H1 (cell line): ENCODE results near the gene PRKCH. TPM values are rescaled to one million over a fixed set of nuclear protein-coding genes. Genes with fewer than 3 reads are reported as not detected.
A peak's percentile ranks its signal among the peaks of the same experiment; 100 is the strongest.

Experiments used
- CTCF ChIA-PET: fragments of 300-600 bp; sonication (Branson Sonifier 250); formaldehyde crosslinking; loops from one replicate; lab custom pipeline; 2021; ENCODE audit not compliant: partially characterized antibody; lab: Charles Lee
- POLR2A ChIA-PET: fragments of 300-600 bp; sonication (Branson Sonifier 250); formaldehyde crosslinking; loops from one replicate; lab custom pipeline; 2021; ENCODE audit warnings: inconsistent platforms; ENCODE audit not compliant: partially characterized antibody; lab: Charles Lee
- DNase-seq, 2 experiments: peaks; one replicate each; pipeline versions ENCODE4 v3.0.0 to v3.0.0-alpha.2; 2010 to 2022; ENCODE audit warnings: low spot score in 2 of 2, low read depth in 1 of 2, mixed read lengths in 1 of 2
- FAIRE-seq: peaks from 2 replicates; lab custom pipeline; 2011; peaks lifted over from hg19 to GRCh38; lab: Jason Lieb, UNC
- H2AFZ ChIP-seq: 2 replicates; pipeline ENCODE4 v1.8.1; 2012; ENCODE audit warnings: low read length, inconsistent platforms
- H2AK5ac ChIP-seq: 2 replicates; pipeline ENCODE4 v1.6.1; 2013; ENCODE audit warnings: low read depth, low read length
- H2BK120ac ChIP-seq: replicated peaks from 2 replicates; pipeline ENCODE3; 2013; ENCODE audit warnings: low read depth, low read length, inconsistent platforms
- H2BK12ac ChIP-seq: 2 replicates; pipeline ENCODE4 v1.6.1; 2013; ENCODE audit warnings: low read depth, low read length
- H2BK15ac ChIP-seq: 2 replicates; pipeline ENCODE4 v1.6.1; 2013; ENCODE audit warnings: low read length
- H2BK20ac ChIP-seq: 2 replicates; pipeline ENCODE4 v1.6.1; 2013; ENCODE audit warnings: low read length
- H2BK5ac ChIP-seq: 2 replicates; pipeline ENCODE4 v1.6.1; 2013; ENCODE audit warnings: low read depth, low read length
- H3K14ac ChIP-seq: 2 replicates; pipeline ENCODE4 v1.6.1; 2013; ENCODE audit warnings: inconsistent platforms; ENCODE audit not compliant: insufficient read length
- H3K18ac ChIP-seq: 2 replicates; pipeline ENCODE4 v1.6.1; 2013; ENCODE audit warnings: low read length; ENCODE audit errors: extremely low read depth
- H3K23ac ChIP-seq: 2 replicates; pipeline ENCODE4 v1.6.1; 2013; ENCODE audit warnings: inconsistent platforms; ENCODE audit not compliant: insufficient read length
- H3K23me2 ChIP-seq: 2 replicates; pipeline ENCODE4 v1.6.1; 2013; ENCODE audit warnings: low read depth, low read length
- H3K27ac ChIP-seq: 2 replicates; pipeline ENCODE4 v1.6.1; 2011; ENCODE audit warnings: low read depth, low read length, inconsistent platforms
- H3K27me3 ChIP-seq, 4 experiments: replicated peaks in 1 of 4; 1 replicate in 1 of 4; 2 replicates in 3 of 4; pipeline versions ENCODE4 v1.6.1 to v1.8.1; 2011 to 2013; ENCODE audit warnings: low read length in 3 of 4, mild to moderate bottlenecking in 3 of 4, inconsistent platforms in 2 of 4, mixed read lengths in 2 of 4, moderate library complexity in 1 of 4; ENCODE audit not compliant: control insufficient read depth in 3 of 4, insufficient read depth in 3 of 4; ENCODE audit errors: extremely low read depth in 1 of 4
- H3K36me3 ChIP-seq, 4 experiments: 2 replicates each; pipeline versions ENCODE4 v1.6.1 to v1.8.1; 2011 to 2013; ENCODE audit warnings: mild to moderate bottlenecking in 4 of 4, low read length in 3 of 4, moderate library complexity in 2 of 4, control low read depth in 1 of 4, inconsistent platforms in 1 of 4; ENCODE audit not compliant: insufficient read depth in 4 of 4, control insufficient read depth in 2 of 4
- H3K4ac ChIP-seq: replicated peaks from 2 replicates; pipeline ENCODE3; 2013; ENCODE audit warnings: low read length, low read depth, mixed read lengths, inconsistent platforms; ENCODE audit not compliant: insufficient read length
- H3K4me1 ChIP-seq, 4 experiments: replicated peaks in 1 of 4; 1 replicate in 1 of 4; 2 replicates in 3 of 4; pipeline versions ENCODE4 v1.6.1 to v1.8.1; 2011 to 2013; ENCODE audit warnings: low read length in 3 of 4, inconsistent platforms in 2 of 4, mixed read lengths in 1 of 4; ENCODE audit not compliant: insufficient read depth in 4 of 4, control insufficient read depth in 3 of 4
- H3K4me2 ChIP-seq, 2 experiments: 2 replicates each; pipeline versions ENCODE4 v1.6.1 to v1.8.1; 2011 to 2013; ENCODE audit warnings: low read depth in 2 of 2, low read length in 2 of 2, control low read depth in 1 of 2, inconsistent platforms in 1 of 2, mild to moderate bottlenecking in 1 of 2; ENCODE audit not compliant: insufficient read depth in 1 of 2
- H3K4me3 ChIP-seq, 4 experiments: fragments of 200-600, 300-600 bp in 1 of 4; sonication (generic), shearing (Covaris generic), sonication (Bioruptor Twin) in 1 of 4; 2 replicates each; pipeline versions ENCODE4 v1.5.1 to v1.8.1; 2011 to 2016; ENCODE audit warnings: low read length in 4 of 4, low read depth in 3 of 4, control low read depth in 2 of 4, inconsistent platforms in 2 of 4, mild to moderate bottlenecking in 2 of 4, mixed read lengths in 1 of 4, moderate library complexity in 1 of 4; ENCODE audit not compliant: insufficient read depth in 2 of 4; ENCODE audit errors: extremely low read depth in 1 of 4
- H3K56ac ChIP-seq: replicated peaks from 2 replicates; pipeline ENCODE3; 2013; ENCODE audit warnings: low read depth, mild to moderate bottlenecking, mixed read lengths, low read length, inconsistent platforms; ENCODE audit not compliant: insufficient read length
- H3K79me1 ChIP-seq: 2 replicates; pipeline ENCODE4 v1.6.1; 2013; ENCODE audit warnings: low read depth, low read length, control low read depth
- H3K79me2 ChIP-seq, 2 experiments: 2 replicates each; pipeline versions ENCODE4 v1.6.1 to v1.8.1; 2012 to 2013; ENCODE audit warnings: low read length in 2 of 2, mild to moderate bottlenecking in 2 of 2, inconsistent platforms in 1 of 2; ENCODE audit not compliant: insufficient read depth in 2 of 2, control insufficient read depth in 1 of 2
- H3K9ac ChIP-seq, 4 experiments: replicated peaks in 1 of 4; 1 replicate in 1 of 4; 2 replicates in 3 of 4; pipeline versions ENCODE4 v1.6.1 to v1.8.1; 2011 to 2013; ENCODE audit warnings: low read depth in 3 of 4, low read length in 3 of 4, control low read depth in 2 of 4, mild to moderate bottlenecking in 2 of 4, moderate library complexity in 2 of 4, inconsistent platforms in 1 of 4; ENCODE audit errors: extremely low read depth in 1 of 4
- H3K9me3 ChIP-seq, 2 experiments: 2 replicates each; pipeline versions ENCODE4 v1.6.1 to v1.8.1; 2012 to 2013; ENCODE audit warnings: mild to moderate bottlenecking in 2 of 2, moderate library complexity in 2 of 2, control low read depth in 1 of 2, inconsistent platforms in 1 of 2, low read depth in 1 of 2, low read length in 1 of 2, mixed read lengths in 1 of 2; ENCODE audit not compliant: insufficient read depth in 2 of 2
- H4K20me1 ChIP-seq, 2 experiments: replicated peaks in 1 of 2; 2 replicates each; pipeline versions ENCODE3 to v1.8.1; 2011 to 2013; ENCODE audit warnings: inconsistent platforms in 2 of 2, low read length in 2 of 2, mild to moderate bottlenecking in 1 of 2; ENCODE audit not compliant: insufficient read depth in 2 of 2, control insufficient read depth in 1 of 2
- H4K5ac ChIP-seq: 2 replicates; pipeline ENCODE4 v1.6.1; 2013; ENCODE audit warnings: low read length, low read depth, mixed read lengths, inconsistent platforms; ENCODE audit not compliant: insufficient read length
- H4K8ac ChIP-seq: 2 replicates; pipeline ENCODE4 v1.8.0; 2013; ENCODE audit warnings: mild to moderate bottlenecking, moderate library complexity, low read length, inconsistent platforms; ENCODE audit not compliant: insufficient read depth; ENCODE audit errors: extremely low read depth
- H4K91ac ChIP-seq: replicated peaks from 2 replicates; pipeline ENCODE3; 2013; ENCODE audit warnings: low read length, mixed read lengths, inconsistent platforms; ENCODE audit not compliant: insufficient read length
- BCL11A ChIP-seq, 2 experiments: IDR thresholded peaks; one replicate each; pipeline ENCODE4 v1.6.1; 2011; ENCODE audit warnings: low read depth in 2 of 2, low read length in 2 of 2, mild to moderate bottlenecking in 2 of 2
- CTCF ChIP-seq, 3 experiments: IDR thresholded peaks; 1 replicate in 2 of 3; 2 replicates in 1 of 3; pipeline versions ENCODE4 v1.5.1 to v1.6.1; 2011; ENCODE audit warnings: low read length in 3 of 3, mild to moderate bottlenecking in 3 of 3, inconsistent platforms in 2 of 3, low read depth in 1 of 3, moderate library complexity in 1 of 3; ENCODE audit not compliant: insufficient read depth in 1 of 3; ENCODE audit errors: control extremely low read depth in 1 of 3
- GTF2F1 ChIP-seq: IDR thresholded peaks from 2 replicates; pipeline ENCODE4 v1.6.1; 2012; ENCODE audit warnings: low read depth, low read length, improper control_type of control experiment, borderline replicate concordance
- KDM4A ChIP-seq: IDR thresholded peaks from one replicate; pipeline ENCODE4 v1.7.1; 2012; ENCODE audit warnings: low read depth, mild to moderate bottlenecking, moderate library complexity, low read length, inconsistent platforms; ENCODE audit not compliant: severe bottlenecking
- WGBS, 2 experiments: shearing (Covaris generic) in 1 of 2; methylation state at CpG; one replicate each; pipeline versions ENCODE4 v1.1.6 to v1.1.7; 2013 to 2015; ENCODE audit warnings: low lambda C conversion rate in 2 of 2, mixed read lengths in 2 of 2, inconsistent platforms in 1 of 2, low coverage in 1 of 2, missing lambda C conversion rate in 1 of 2; ENCODE audit not compliant: insufficient replicate concordance in 2 of 2, insufficient coverage in 1 of 2, insufficient read length in 1 of 2; ENCODE audit errors: extremely low coverage in 1 of 2, missing lambda C conversion rate in 1 of 2; 5-methylcytosine and 5-hydroxymethylcytosine counted together
- polyA plus RNA-seq, 7 experiments: library from polyadenylated mRNA; depleted of rRNA in 3 of 7; stranded (reverse) in 5 of 7; unstranded in 2 of 7; fragments of >200 nt in 5 of 7; fragments of 200-250 nt in 2 of 7; gene quantifications; 1 replicate in 5 of 7; 2 replicates in 1 of 7; 4 replicates in 1 of 7; pipeline versions ENCODE4 v1.2.1 to v1.2.3, GENCODE V29; 2011 to 2013; ENCODE audit warnings: missing spikeins in 2 of 7, mixed read lengths in 2 of 7
- total RNA-seq: library from RNA; stranded (reverse); fragmentation: NEBNext Ultra II Directional; extraction: Animal tissue kit (Norgen Biotek cat#: 25700); gene quantifications from 2 replicates; pipeline ENCODE4 v1.2.1, GENCODE V29; 2021

The PRKCH gene
- total and polyA plus RNA-seq, 2 of the 8 experiments (the other 6 are each of a cell fraction or from before 2014, with no cell fraction given): 6.4 to 7.0 TPM

GRCh38 chr14:61498811-61499210 lies 177.4 kb downstream of the PRKCH start:
- H4K20me1 ChIP-seq: no peaks in the 10 kb centered on the region
- H3K9me3 ChIP-seq: no peaks in the 10 kb centered on the region
- H4K8ac ChIP-seq: no peak overlapping the region
- ChIA-PET CTCF (interaction anchor here (1.1 to 2.1 kb wide), 4 partner anchors 14 to 33 kb away, joined by 3 to 10 read pairs (median 3); no protein-coding TSS in a partner anchor), POLR2A (no interaction called here)
- FAIRE-seq (no peak), DNase-seq (no peak)
- no peaks in the 10 kb centered on the region for H3K27me3 ChIP-seq
- no peak overlapping the region for H2BK20ac ChIP-seq
- no peak overlapping the region for H4K91ac ChIP-seq
- H3K4ac ChIP-seq: no peak overlapping the region
- H2AK5ac ChIP-seq: no peak overlapping the region
- H3K23me2 ChIP-seq: no peaks in the 10 kb centered on the region
- peak overlapping the region; percentile 35; the same call in 1 of the 2 replicates for H2BK12ac ChIP-seq
- no peaks in the 10 kb centered on the region for H3K79me2 ChIP-seq
- H3K18ac ChIP-seq: no peak overlapping the region
- WGBS, 2 experiments: 77% methylated on average over 6 of the region's 6 CpGs; no CpG with 5 or more reads in 1 of the 2 experiments
- H2BK15ac ChIP-seq: no peak overlapping the region
- H3K27ac ChIP-seq: no peak overlapping the region
- peaks cover 8 to 23% (median 16%) of the 10 kb centered on the region in 4 experiments for H3K4me1 ChIP-seq
- 0 out of 4 replicates have a peak overlapping the region, but pooled peaks of 1 of the 2 experiments have one; percentile 4 for H3K4me2 ChIP-seq
- no peak overlapping the region for H2BK120ac ChIP-seq
- H3K23ac ChIP-seq: no peak overlapping the region
- H3K36me3 ChIP-seq: no peaks in the 10 kb centered on the region
- no peaks in the 10 kb centered on the region for H3K79me1 ChIP-seq
- no peak overlapping the region for H2BK5ac ChIP-seq
- H3K56ac ChIP-seq: no peak overlapping the region
- no peak overlapping the region for H4K5ac ChIP-seq
- no peak overlapping the region for H3K14ac ChIP-seq
- H3K9ac ChIP-seq: no peak overlapping the region
- no peak overlapping the region; the same call in 1 of the 2 replicates for H2AFZ ChIP-seq
- H3K4me3 ChIP-seq: no peak overlapping the region
- TF ChIP-seq CTCF (IDR thresholded peaks at IDR 0.05; ENCODE audit: control extremely low read depth in 1 of 3, insufficient read depth in 1 of 3, low read depth in 1 of 3, low read length in 3 of 3) (no peak), KDM4A (no peak), BCL11A (IDR thresholded peaks at IDR 0.05; ENCODE audit: low read depth in 2 of 2, low read length in 2 of 2) (no peak), GTF2F1 (no peak)
